HEK293 (cell line): ENCODE measurements around the gene IPO13.

ENCODE experiments used
- CTCF ChIA-PET: fragments of 350-600 bp; formaldehyde crosslinking; extraction: SDS; loops from one replicate; lab custom pipeline; 2021; ENCODE audit warnings: antibody characterized with exemption; lab: Yijun Ruan, JAX
- POLR2A ChIA-PET: fragments of 300-600 bp; formaldehyde crosslinking; extraction: SDS; loops from one replicate; lab custom pipeline; 2020; ENCODE audit warnings: antibody characterized with exemption, inconsistent platforms; lab: Yijun Ruan, JAX
- H3K27ac ChIP-seq: fragments of 200-500 bp; sonication (Bioruptor generic); 2 replicates; pipeline ENCODE4 v1.5.1; 2014; ENCODE audit warnings: low read depth, low read length, control low read depth, inconsistent platforms; ENCODE audit errors: extremely low read depth
- H3K36me3 ChIP-seq, 2 experiments: fragments of 200-500 bp in 1 of 2; sonication (Bioruptor generic) in 1 of 2; 1 replicate in 1 of 2; 2 replicates in 1 of 2; pipeline ENCODE4 v1.5.1; 2014 to 2017; ENCODE audit warnings: inconsistent platforms in 2 of 2, low read length in 2 of 2; ENCODE audit not compliant: control insufficient read depth in 2 of 2, insufficient read depth in 1 of 2
- H3K4me1 ChIP-seq: fragments of 200-500 bp; sonication (Bioruptor generic); 2 replicates; pipeline ENCODE4 v1.5.1; 2014; ENCODE audit warnings: mild to moderate bottlenecking, low read length, inconsistent platforms; ENCODE audit not compliant: control insufficient read depth, insufficient read depth
- H3K4me3 ChIP-seq: 2 replicates; pipeline ENCODE4 v1.5.1; 2011; ENCODE audit warnings: low read depth, mild to moderate bottlenecking, control low read depth, low read length, moderate library complexity
- H3K9me3 ChIP-seq: fragments of 200-500 bp; sonication (Bioruptor generic); 2 replicates; pipeline ENCODE4 v1.5.1; 2014; ENCODE audit warnings: low read depth, low read length, inconsistent platforms; ENCODE audit not compliant: control insufficient read depth, insufficient read depth
- GFI1B ChIP-seq: fragments of 450-650 bp; formaldehyde crosslinking; IDR thresholded peaks from 2 replicates; pipeline ENCODE4 v1.5.1; 2016; ENCODE audit warnings: missing biosample characterization, missing genetic modification characterization
- MEIS1 ChIP-seq: sonication (generic); formaldehyde crosslinking; IDR thresholded peaks from 2 replicates; pipeline ENCODE4 v1.8.1; 2022; ENCODE audit warnings: missing genetic modification reagents, mild to moderate bottlenecking, borderline replicate concordance
- OSR2 ChIP-seq: fragments of 450-650 bp; formaldehyde crosslinking; IDR thresholded peaks from 2 replicates; pipeline ENCODE4 v1.5.1; 2016; ENCODE audit warnings: missing biosample characterization, missing genetic modification characterization
- SP3 ChIP-seq: fragments of 450-650 bp; formaldehyde crosslinking; IDR thresholded peaks from 2 replicates; pipeline ENCODE4 v1.5.1; 2016; ENCODE audit warnings: missing biosample characterization, missing genetic modification characterization
- YY1 ChIP-seq: fragments of 450-650 bp; formaldehyde crosslinking; IDR thresholded peaks from 2 replicates; pipeline ENCODE4 v1.5.1; 2018; ENCODE audit warnings: missing biosample characterization, missing genetic modification characterization
- ZFP3 ChIP-seq: fragments of 450-650 bp; formaldehyde crosslinking; IDR thresholded peaks from 2 replicates; pipeline ENCODE4 v1.5.1; 2016; ENCODE audit warnings: low read depth, missing biosample characterization, missing genetic modification characterization
- ZIC2 ChIP-seq: fragments of 450-650 bp; formaldehyde crosslinking; IDR thresholded peaks from 2 replicates; pipeline ENCODE4 v1.5.1; 2016; ENCODE audit warnings: missing biosample characterization, missing genetic modification characterization
- ZNF23 ChIP-seq: fragments of 450-650 bp; formaldehyde crosslinking; IDR thresholded peaks from 2 replicates; pipeline ENCODE4 v1.5.1; 2016; ENCODE audit warnings: missing biosample characterization, missing genetic modification characterization, borderline replicate concordance
- ZNF311 ChIP-seq: fragments of 450-650 bp; formaldehyde crosslinking; IDR thresholded peaks from 2 replicates; pipeline ENCODE4 v1.5.1; 2017; ENCODE audit warnings: missing biosample characterization, missing genetic modification characterization, borderline replicate concordance
- ZNF416 ChIP-seq: fragments of 450-650 bp; formaldehyde crosslinking; IDR thresholded peaks from 2 replicates; pipeline ENCODE4 v1.5.1; 2016; ENCODE audit warnings: missing biosample characterization, missing genetic modification characterization
- ZNF473 ChIP-seq: fragments of 450-650 bp; formaldehyde crosslinking; IDR thresholded peaks from 2 replicates; pipeline ENCODE4 v1.5.1; 2017; ENCODE audit warnings: missing biosample characterization, missing genetic modification characterization
- ZNF548 ChIP-seq: fragments of 450-650 bp; formaldehyde crosslinking; IDR thresholded peaks from 2 replicates; pipeline ENCODE4 v1.5.1; 2016; ENCODE audit warnings: missing biosample characterization, missing genetic modification characterization
- ZNF785 ChIP-seq: fragments of 450-650 bp; formaldehyde crosslinking; IDR thresholded peaks from 2 replicates; pipeline ENCODE4 v1.5.1; 2016; ENCODE audit warnings: missing biosample characterization, missing genetic modification characterization
- ZNF843 ChIP-seq: fragments of 450-650 bp; formaldehyde crosslinking; IDR thresholded peaks from 2 replicates; pipeline ENCODE4 v1.5.1; 2016; ENCODE audit warnings: missing biosample characterization, missing genetic modification characterization
- TF ChIP-seq, protein P1 (sequence below): fragments of 450-650 bp; formaldehyde crosslinking; conservative IDR thresholded peaks from 2 replicates; pipeline ENCODE4 v1.5.1; 2016; ENCODE audit warnings: low read depth, missing biosample characterization, missing genetic modification characterization
- TF ChIP-seq, protein P2 (sequence below): fragments of 450-650 bp; formaldehyde crosslinking; IDR thresholded peaks from 2 replicates; pipeline ENCODE4; 2016; ENCODE audit warnings: missing biosample characterization, missing genetic modification characterization
- TF ChIP-seq, protein P3 (sequence below): fragments of 450-650 bp; formaldehyde crosslinking; IDR thresholded peaks from 2 replicates; pipeline ENCODE4 v1.5.1; 2016; ENCODE audit warnings: missing biosample characterization, missing genetic modification characterization
- TF ChIP-seq, protein P4 (sequence below): fragments of 450-650 bp; formaldehyde crosslinking; IDR thresholded peaks from 2 replicates; pipeline ENCODE4 v1.5.1; 2017; ENCODE audit warnings: missing biosample characterization, missing genetic modification characterization

Gene IPO13

DNA sequence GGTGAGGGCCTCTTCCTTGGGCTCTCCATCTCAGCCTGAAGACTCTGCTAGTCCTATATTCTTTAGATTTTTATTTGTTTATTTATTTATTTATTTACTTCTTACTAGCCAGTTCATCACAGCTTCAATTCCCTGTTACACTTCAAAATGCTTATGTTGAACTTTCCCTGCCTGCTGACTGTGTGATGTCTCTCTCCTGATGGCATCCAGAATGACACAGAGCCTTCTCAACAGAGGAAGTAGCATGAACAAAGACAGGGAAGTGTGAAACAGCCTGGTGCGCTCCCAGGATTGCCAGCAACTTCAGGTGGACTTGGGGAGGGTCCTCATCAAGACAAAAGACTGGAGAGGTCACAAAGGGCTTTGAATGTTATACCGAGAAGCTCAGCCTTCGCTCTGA lies 4.3 kb upstream of the IPO13 start:
- TF ChIP-seq, protein P1, sequence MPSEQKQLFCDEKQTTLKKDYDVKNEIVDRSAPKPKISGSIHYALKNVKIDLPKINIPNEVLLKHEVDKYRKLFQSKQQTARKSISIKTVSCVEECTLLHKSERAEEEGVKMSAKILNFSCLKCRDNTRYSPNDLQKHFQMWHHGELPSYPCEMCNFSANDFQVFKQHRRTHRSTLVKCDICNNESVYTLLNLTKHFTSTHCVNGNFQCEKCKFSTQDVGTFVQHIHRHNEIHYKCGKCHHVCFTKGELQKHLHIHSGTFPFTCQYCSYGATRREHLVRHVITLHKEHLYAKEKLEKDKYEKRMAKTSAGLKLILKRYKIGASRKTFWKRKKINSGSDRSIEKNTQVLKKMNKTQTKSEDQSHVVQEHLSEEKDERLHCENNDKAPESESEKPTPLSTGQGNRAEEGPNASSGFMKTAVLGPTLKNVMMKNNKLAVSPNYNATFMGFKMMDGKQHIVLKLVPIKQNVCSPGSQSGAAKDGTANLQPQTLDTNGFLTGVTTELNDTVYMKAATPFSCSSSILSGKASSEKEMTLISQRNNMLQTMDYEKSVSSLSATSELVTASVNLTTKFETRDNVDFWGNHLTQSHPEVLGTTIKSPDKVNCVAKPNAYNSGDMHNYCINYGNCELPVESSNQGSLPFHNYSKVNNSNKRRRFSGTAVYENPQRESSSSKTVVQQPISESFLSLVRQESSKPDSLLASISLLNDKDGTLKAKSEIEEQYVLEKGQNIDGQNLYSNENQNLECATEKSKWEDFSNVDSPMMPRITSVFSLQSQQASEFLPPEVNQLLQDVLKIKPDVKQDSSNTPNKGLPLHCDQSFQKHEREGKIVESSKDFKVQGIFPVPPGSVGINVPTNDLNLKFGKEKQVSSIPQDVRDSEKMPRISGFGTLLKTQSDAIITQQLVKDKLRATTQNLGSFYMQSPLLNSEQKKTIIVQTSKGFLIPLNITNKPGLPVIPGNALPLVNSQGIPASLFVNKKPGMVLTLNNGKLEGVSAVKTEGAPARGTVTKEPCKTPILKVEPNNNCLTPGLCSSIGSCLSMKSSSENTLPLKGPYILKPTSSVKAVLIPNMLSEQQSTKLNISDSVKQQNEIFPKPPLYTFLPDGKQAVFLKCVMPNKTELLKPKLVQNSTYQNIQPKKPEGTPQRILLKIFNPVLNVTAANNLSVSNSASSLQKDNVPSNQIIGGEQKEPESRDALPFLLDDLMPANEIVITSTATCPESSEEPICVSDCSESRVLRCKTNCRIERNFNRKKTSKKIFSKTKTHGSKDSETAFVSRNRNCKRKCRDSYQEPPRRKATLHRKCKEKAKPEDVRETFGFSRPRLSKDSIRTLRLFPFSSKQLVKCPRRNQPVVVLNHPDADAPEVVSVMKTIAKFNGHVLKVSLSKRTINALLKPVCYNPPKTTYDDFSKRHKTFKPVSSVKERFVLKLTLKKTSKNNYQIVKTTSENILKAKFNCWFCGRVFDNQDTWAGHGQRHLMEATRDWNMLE = no peak
- TF ChIP-seq ZNF416 (tag by site-specific recombination) (no peak), MEIS1 (CRISPR knock-in tag) (no peak), ZFP3 (tag by site-specific recombination) (no peak), GFI1B (tag by site-specific recombination) (no peak), ZNF785 (no peak), ZNF311 (no peak), SP3 (tag by site-specific recombination) (no peak), ZNF548 (tag by site-specific recombination) (no peak), ZNF23 (no peak), ZNF843 (no peak), YY1 (tag by site-specific recombination) (no peak), ZNF473 (tag by site-specific recombination) (no peak), OSR2 (no peak)
- TF ChIP-seq, protein P2, sequence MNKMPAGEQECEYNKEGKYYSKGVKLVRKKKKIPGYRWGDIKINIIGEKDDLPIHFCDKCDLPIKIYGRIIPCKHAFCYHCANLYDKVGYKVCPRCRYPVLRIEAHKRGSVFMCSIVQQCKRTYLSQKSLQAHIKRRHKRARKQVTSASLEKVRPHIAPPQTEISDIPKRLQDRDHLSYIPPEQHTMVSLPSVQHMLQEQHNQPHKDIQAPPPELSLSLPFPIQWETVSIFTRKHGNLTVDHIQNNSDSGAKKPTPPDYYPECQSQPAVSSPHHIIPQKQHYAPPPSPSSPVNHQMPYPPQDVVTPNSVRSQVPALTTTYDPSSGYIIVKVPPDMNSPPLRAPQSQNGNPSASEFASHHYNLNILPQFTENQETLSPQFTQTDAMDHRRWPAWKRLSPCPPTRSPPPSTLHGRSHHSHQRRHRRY (tag by site-specific recombination) = no peak
- TF ChIP-seq, protein P3, sequence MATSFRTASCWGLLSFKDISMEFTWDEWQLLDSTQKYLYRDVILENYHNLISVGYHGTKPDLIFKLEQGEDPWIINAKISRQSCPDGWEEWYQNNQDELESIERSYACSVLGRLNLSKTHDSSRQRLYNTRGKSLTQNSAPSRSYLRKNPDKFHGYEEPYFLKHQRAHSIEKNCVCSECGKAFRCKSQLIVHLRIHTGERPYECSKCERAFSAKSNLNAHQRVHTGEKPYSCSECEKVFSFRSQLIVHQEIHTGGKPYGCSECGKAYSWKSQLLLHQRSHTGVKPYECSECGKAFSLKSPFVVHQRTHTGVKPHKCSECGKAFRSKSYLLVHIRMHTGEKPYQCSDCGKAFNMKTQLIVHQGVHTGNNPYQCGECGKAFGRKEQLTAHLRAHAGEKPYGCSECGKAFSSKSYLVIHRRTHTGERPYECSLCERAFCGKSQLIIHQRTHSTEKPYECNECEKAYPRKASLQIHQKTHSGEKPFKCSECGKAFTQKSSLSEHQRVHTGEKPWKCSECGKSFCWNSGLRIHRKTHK (tag by site-specific recombination) = no peak
- TF ChIP-seq, all 188 proteins: peak for 0
- peaks cover 0 to 2% of the 10 kb centered on the region in 2 experiments; a peak in 1 of 3 replicates for H3K36me3 ChIP-seq
- no peak overlapping the region for H3K27ac ChIP-seq
- no peak overlapping the region for H3K4me3 ChIP-seq
- no peaks in the 10 kb centered on the region for H3K9me3 ChIP-seq
- ChIA-PET CTCF (interaction anchor here (1.3 to 6.4 kb wide), 3 partner anchors 9 to 178 kb away, joined by 3 to 79 read pairs (median 50); partner anchors contain the start of gene ARTN), POLR2A (no interaction called here)
- H3K4me1 ChIP-seq = no peaks in the 10 kb centered on the region

DNA sequence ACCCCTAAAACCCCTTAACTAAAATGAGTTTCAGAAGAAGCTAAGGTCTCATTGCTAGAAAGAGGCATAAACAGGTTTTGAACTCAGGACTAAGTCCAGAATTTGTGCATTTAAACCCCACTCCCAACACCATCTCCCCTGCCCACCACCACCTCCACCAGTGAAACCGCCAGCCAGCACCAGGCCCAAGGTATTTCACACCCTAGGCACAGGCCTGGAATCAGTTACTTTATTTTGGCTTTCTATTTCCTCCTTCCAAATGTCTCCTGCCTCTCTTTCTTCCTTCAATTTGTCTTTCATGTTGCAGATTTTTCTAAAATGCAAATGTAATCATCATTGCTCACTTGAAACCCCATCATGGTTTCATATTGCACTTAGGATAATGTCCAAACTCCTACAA lies 1.9 kb upstream of the IPO13 start:
- H3K4me3 ChIP-seq = no peak overlapping the region
- CTCF ChIA-PET = interaction anchor here (1.2 to 6.4 kb wide), 4 partner anchors 11 to 180 kb away, joined by 3 to 79 read pairs (median 28); partner anchors contain the start of gene ARTN
- H3K27ac ChIP-seq = no peak overlapping the region
- H3K36me3 ChIP-seq = peaks cover 0 to 17% of the 10 kb centered on the region in 2 experiments; a peak in 1 of 3 replicates
- POLR2A ChIA-PET = no interaction called here
- no peaks in the 10 kb centered on the region for H3K9me3 ChIP-seq
- 0 out of 2 replicates have a peak, but pooled peaks cover 4% of the 10 kb centered on the region for H3K4me1 ChIP-seq
- TF ChIP-seq, protein P4, sequence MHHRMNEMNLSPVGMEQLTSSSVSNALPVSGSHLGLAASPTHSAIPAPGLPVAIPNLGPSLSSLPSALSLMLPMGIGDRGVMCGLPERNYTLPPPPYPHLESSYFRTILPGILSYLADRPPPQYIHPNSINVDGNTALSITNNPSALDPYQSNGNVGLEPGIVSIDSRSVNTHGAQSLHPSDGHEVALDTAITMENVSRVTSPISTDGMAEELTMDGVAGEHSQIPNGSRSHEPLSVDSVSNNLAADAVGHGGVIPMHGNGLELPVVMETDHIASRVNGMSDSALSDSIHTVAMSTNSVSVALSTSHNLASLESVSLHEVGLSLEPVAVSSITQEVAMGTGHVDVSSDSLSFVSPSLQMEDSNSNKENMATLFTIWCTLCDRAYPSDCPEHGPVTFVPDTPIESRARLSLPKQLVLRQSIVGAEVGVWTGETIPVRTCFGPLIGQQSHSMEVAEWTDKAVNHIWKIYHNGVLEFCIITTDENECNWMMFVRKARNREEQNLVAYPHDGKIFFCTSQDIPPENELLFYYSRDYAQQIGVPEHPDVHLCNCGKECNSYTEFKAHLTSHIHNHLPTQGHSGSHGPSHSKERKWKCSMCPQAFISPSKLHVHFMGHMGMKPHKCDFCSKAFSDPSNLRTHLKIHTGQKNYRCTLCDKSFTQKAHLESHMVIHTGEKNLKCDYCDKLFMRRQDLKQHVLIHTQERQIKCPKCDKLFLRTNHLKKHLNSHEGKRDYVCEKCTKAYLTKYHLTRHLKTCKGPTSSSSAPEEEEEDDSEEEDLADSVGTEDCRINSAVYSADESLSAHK (tag by site-specific recombination) = peak; percentile 58; the same call in 1 of the 2 replicates
- TF ChIP-seq ZIC2 = no peak
